RWPE2 (cell line): ENCODE results near the gene VTI1A.

Experiments
- ATAC-seq: fragments of 200-7000 bp; cut with Tn5 transposase; 3 replicates; pipeline ENCODE4 v1.9.1; 2021; ENCODE audit warnings: low read depth
- DNase-seq: peaks from one replicate; pipeline ENCODE4 v3.0.0-alpha.2; 2020; ENCODE audit warnings: low spot score
- H3K27ac ChIP-seq: fragments of 450-650 bp; 2 replicates; pipeline ENCODE4 v1.5.1; 2017; ENCODE audit warnings: mild to moderate bottlenecking; ENCODE audit not compliant: poor library complexity, severe bottlenecking
- H3K27me3 ChIP-seq: fragments of 250-450 bp; sonication (Bioruptor Pico); 2 replicates; pipeline ENCODE4 v1.5.1; 2021; ENCODE audit warnings: mild to moderate bottlenecking, moderate library complexity; ENCODE audit not compliant: insufficient read depth, poor library complexity, severe bottlenecking
- H3K36me3 ChIP-seq: fragments of 250-450 bp; sonication (Bioruptor Pico); 2 replicates; pipeline ENCODE4 v1.5.1; 2020; ENCODE audit warnings: low read depth, mild to moderate bottlenecking, moderate library complexity
- H3K4me1 ChIP-seq: fragments of 250-450 bp; sonication (Bioruptor Pico); 2 replicates; pipeline ENCODE4 v1.5.1; 2021; ENCODE audit warnings: mild to moderate bottlenecking, moderate library complexity; ENCODE audit not compliant: insufficient read depth, poor library complexity, severe bottlenecking
- H3K4me3 ChIP-seq: fragments of 250-450 bp; sonication (Bioruptor Pico); 2 replicates; pipeline ENCODE4 v1.5.1; 2021; ENCODE audit warnings: mild to moderate bottlenecking, moderate library complexity; ENCODE audit not compliant: severe bottlenecking
- H3K9me3 ChIP-seq: fragments of 250-450 bp; sonication (Bioruptor Pico); 2 replicates; pipeline ENCODE4 v1.5.1; 2021; ENCODE audit warnings: mild to moderate bottlenecking, moderate library complexity; ENCODE audit not compliant: severe bottlenecking
- TF ChIP-seq, protein P1 (sequence below): fragments of 450-650 bp; IDR thresholded peaks from one replicate; pipeline ENCODE4 v1.5.1; 2017; ENCODE audit warnings: mild to moderate bottlenecking, moderate library complexity; ENCODE audit not compliant: poor library complexity, severe bottlenecking

The VTI1A gene

DNA sequence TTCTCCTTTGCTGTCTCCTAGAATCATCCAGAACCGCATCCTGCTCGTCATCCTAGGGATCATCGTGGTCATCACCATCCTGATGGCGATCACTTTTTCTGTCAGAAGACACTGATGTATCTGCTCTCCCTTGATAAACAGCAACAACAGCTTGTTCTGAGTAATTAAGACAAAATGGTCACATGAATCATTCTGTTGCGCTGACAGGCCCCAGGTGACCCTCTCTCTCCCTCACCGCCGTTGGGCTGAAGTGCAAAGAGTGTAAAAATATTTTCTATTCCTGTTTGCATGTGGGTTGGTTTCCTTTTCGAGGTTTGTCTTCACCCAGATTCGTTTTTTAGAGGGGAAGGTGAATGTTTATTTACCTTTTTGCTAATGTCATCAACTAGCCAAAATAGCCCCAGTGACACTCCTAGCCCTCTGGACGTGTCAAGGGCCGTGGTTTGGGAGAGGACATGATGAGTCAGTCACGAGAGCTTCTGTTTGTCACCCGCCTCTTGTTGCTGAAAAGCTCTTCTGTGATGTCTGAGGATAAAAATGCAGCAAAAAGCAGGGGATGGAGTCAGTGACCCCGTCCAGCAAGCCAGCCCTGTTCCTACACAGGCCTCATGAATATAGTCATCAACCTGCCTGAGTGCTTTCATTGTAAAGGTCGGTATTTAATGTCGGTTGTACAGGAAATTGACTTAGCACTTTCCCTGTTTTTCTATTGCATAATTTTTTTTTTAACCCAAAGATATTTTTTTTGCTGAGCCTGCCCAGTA is 368.4 kb downstream of the VTI1A start:
- Histone ChIP-seq H3K27me3 (no peaks in the 10 kb centered on the region), H3K9me3 (no peaks in the 10 kb centered on the region), H3K36me3 (no peaks in the 10 kb centered on the region), H3K27ac (peak overlapping the region; percentile 7), H3K4me3 (no peak overlapping the region), H3K4me1 (peaks cover 29% of the 10 kb centered on the region)
- DNase-seq (no peak), ATAC-seq (peak; percentile 54)
- TF ChIP-seq, protein P1, sequence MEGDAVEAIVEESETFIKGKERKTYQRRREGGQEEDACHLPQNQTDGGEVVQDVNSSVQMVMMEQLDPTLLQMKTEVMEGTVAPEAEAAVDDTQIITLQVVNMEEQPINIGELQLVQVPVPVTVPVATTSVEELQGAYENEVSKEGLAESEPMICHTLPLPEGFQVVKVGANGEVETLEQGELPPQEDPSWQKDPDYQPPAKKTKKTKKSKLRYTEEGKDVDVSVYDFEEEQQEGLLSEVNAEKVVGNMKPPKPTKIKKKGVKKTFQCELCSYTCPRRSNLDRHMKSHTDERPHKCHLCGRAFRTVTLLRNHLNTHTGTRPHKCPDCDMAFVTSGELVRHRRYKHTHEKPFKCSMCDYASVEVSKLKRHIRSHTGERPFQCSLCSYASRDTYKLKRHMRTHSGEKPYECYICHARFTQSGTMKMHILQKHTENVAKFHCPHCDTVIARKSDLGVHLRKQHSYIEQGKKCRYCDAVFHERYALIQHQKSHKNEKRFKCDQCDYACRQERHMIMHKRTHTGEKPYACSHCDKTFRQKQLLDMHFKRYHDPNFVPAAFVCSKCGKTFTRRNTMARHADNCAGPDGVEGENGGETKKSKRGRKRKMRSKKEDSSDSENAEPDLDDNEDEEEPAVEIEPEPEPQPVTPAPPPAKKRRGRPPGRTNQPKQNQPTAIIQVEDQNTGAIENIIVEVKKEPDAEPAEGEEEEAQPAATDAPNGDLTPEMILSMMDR: no peak

DNA sequence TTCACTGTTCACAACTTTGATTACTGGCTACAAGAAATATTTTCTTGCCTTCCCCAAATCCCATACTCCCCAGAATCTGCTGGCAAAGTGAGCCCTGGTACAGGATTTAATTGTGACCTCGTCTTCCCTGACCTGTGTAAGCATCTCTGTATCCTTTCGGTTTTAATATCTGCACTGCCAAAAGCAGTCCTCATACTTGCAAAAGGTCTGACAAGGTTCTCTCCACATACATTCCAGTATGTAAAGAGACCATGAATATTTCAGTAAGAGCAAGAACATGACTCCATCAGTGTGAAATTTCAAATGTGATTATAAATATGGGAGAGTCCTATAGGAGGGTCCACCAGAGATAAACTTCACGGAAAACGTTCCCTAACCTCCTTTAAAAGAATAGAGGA is 369.0 kb downstream of the VTI1A start:
- Histone ChIP-seq H3K9me3 (no peaks in the 10 kb centered on the region), H3K4me3 (no peak overlapping the region), H3K36me3 (no peaks in the 10 kb centered on the region), H3K27ac (peak overlapping the region; percentile 7), H3K27me3 (no peaks in the 10 kb centered on the region), H3K4me1 (peaks cover 23% of the 10 kb centered on the region)
- DNase-seq: no peak
- no peak for ATAC-seq
- TF ChIP-seq, protein P1: no peak

GRCh38 chr10:112816891-112817290 is 369.9 kb downstream of the VTI1A start:
- TF ChIP-seq, protein P1: no peak
- no peaks in the 10 kb centered on the region for H3K27me3 ChIP-seq
- DNase-seq (no peak), ATAC-seq (no peak)
- no peaks in the 10 kb centered on the region for H3K36me3 ChIP-seq
- no peak overlapping the region for H3K4me3 ChIP-seq
- H3K9me3 ChIP-seq: no peaks in the 10 kb centered on the region
- H3K4me1 ChIP-seq: peaks cover 20% of the 10 kb centered on the region
- no peak overlapping the region for H3K27ac ChIP-seq

- DNase-seq: no peak
- peaks cover 10% of the 10 kb centered on the region for H3K4me1 ChIP-seq
- H3K36me3 ChIP-seq: no peaks in the 10 kb centered on the region
- H3K27me3 ChIP-seq: no peaks in the 10 kb centered on the region
- H3K4me3 ChIP-seq: no peak overlapping the region
- no peak overlapping the region for H3K27ac ChIP-seq
- no peaks in the 10 kb centered on the region for H3K9me3 ChIP-seq
- ATAC-seq: no peak
- TF ChIP-seq, protein P1: no peak
These were observed 371.2 kb downstream of the VTI1A start for GRCh38 chr10:112817981-112818777.

DNA sequence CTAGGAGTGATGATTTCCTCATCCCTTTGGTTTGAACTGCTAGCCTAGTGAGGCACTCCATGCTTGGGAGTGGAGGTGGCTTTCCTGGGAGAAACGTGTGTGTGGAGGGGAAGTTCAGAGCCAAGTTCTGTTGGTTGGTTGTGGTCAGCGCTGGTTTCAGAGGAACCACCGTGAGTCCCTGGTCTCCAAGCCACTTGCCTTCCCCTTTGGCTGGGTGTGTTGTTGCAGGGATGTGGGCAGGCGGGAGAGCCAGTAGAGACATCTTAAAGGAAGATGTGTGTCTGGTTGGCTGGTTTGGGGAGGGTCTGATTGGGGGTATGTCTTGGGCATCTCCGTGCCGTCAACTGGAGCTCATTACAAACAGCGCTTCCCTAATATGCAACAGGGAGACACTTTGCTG is 372.2 kb downstream of the VTI1A start:
- TF ChIP-seq, protein P1: no peak
- no peaks in the 10 kb centered on the region for H3K27me3 ChIP-seq
- H3K4me1 ChIP-seq: peaks cover 10% of the 10 kb centered on the region
- no peak overlapping the region for H3K4me3 ChIP-seq
- no peak for ATAC-seq
- H3K27ac ChIP-seq: no peak overlapping the region
- no peaks in the 10 kb centered on the region for H3K9me3 ChIP-seq
- no peak for DNase-seq
- no peaks in the 10 kb centered on the region for H3K36me3 ChIP-seq
